Gastrocnemius medialis (tissue), 4 donors: ENCODE results near the gene FEM1A.

Source experiments
- CTCF ChIP-seq, 5 experiments: fragments of 450-650 bp in 3 of 5; fragments of 200-600 bp in 2 of 5; sonication (generic) in 2 of 5; IDR thresholded peaks in 4 of 5; conservative IDR thresholded peaks in 1 of 5; 1 replicate in 4 of 5; 2 replicates in 1 of 5; pipeline ENCODE4 v1.5.1; 2016 to 2019; ENCODE audit warnings: antibody characterized with exemption in 5 of 5, mild to moderate bottlenecking in 3 of 5, moderate library complexity in 3 of 5
- POLR2A ChIP-seq, 2 donors: fragments of 450-650 bp; IDR thresholded peaks; one replicate each; pipeline ENCODE4 v1.6.1; 2017; ENCODE audit warnings: antibody characterized with exemption in 2 of 2, mild to moderate bottlenecking in 2 of 2, moderate library complexity in 2 of 2

GRCh38 chr19:4800591-4801081 lies 9.1 kb downstream of the FEM1A start:
- TF ChIP-seq POLR2A (IDR thresholded peaks at IDR 0.05) (peak; percentile 76 to 96), CTCF (IDR thresholded peaks at IDR 0.05 in 4 of 5, conservative IDR thresholded peaks at IDR 0.05 in 1 of 5) (no peak)
